ENCODE results near the gene CPZ. TPM values are rescaled to one million over a fixed set of nuclear protein-coding genes. Genes with fewer than 3 reads are reported as not detected.
A peak's percentile ranks its signal among the peaks of the same experiment; 100 is the strongest.

Gene CPZ
- total RNA-seq (1 to 10 TPM; 3.8 to 10.0 TPM), polyA plus RNA-seq (under 1 TPM; 0.13 to 0.82 TPM)
- long read RNA-seq, donor 1, transcript CPZ-202 (11 exons, 2,267 nt), result major isoform, 17 of 32 reads
- long read RNA-seq, donor 1, transcript CPZ-201 (10 exons, 2,136 nt), result minor isoform, 7 of 32 reads
- long read RNA-seq, donor 1, partial matches to known transcripts, result 5 of 32 reads
- long read RNA-seq, donor 1, other reads (novel, unspliced or antisense), result 2 of 32 reads
- long read RNA-seq, donor 2, partial matches to known transcripts, result 5 of 7 reads
- long read RNA-seq, donor 2, other reads (novel, unspliced or antisense), result 0 of 7 reads

- Histone ChIP-seq H3K27me3 (ENCODE audit: control insufficient read depth in 1 of 2, insufficient read depth in 2 of 2, low read length in 1 of 2) (no peaks in the 10 kb centered on the region), H3K4me1 (ENCODE audit: control insufficient read depth in 1 of 2, insufficient read depth in 2 of 2, low read length in 2 of 2) (no peaks in the 10 kb centered on the region), H3K27ac (ENCODE audit: low read depth in 1 of 2, low read length in 2 of 2) (no peak within 1 kb of the TSS), H3K9me3 (ENCODE audit: control insufficient read depth, low read length) (no peaks in the 10 kb centered on the region), H3K36me3 (ENCODE audit: control insufficient read depth in 1 of 2, insufficient read depth in 2 of 2, low read length in 1 of 2) (no peaks in the 10 kb centered on the region), H3K4me3 (ENCODE audit: low read length in 2 of 2) (no peak within 1 kb of the TSS)
- intact Hi-C loops (cut with DNase I), result loop anchor here in 1 of 2 donors (10.0 kb wide), 1 partner anchor 348 kb away; no protein-coding TSS in a partner anchor
- ATAC-seq (ENCODE audit: low FRiP score) (no peak), DNase-seq (peak; percentile 46 to 77)
- WGBS, 2 donors, result 5% methylated on average over 52 to 58 of the region's 58 CpGs
Measured at GRCh38 chr4:8592366-8593263, at the start of gene CPZ. TSS of gene CPZ (plus strand) at chr4:8592765. CDS start at chr4:8592834, 69 bp downstream.

GRCh38 chr4:8542776-8543525, 49.6 kb upstream of the CPZ start:
- no peaks in the 10 kb centered on the region for H3K4me1 ChIP-seq (ENCODE audit: control insufficient read depth in 1 of 2, insufficient read depth in 2 of 2, low read length in 2 of 2)
- intact Hi-C loops (cut with DNase I), result no loop called here
- ATAC-seq (ENCODE audit: low FRiP score) (no peak), DNase-seq (no peak)
- no peak overlapping the region for H3K27ac ChIP-seq (ENCODE audit: low read depth in 1 of 2, low read length in 2 of 2)
- no peak overlapping the region for H3K4me3 ChIP-seq (ENCODE audit: low read length in 2 of 2)
- H3K9me3 ChIP-seq (ENCODE audit: control insufficient read depth, low read length), result no peaks in the 10 kb centered on the region
- H3K27me3 ChIP-seq (ENCODE audit: control insufficient read depth in 1 of 2, insufficient read depth in 2 of 2, low read length in 1 of 2), result no peaks in the 10 kb centered on the region
- no peaks in the 10 kb centered on the region for H3K36me3 ChIP-seq (ENCODE audit: control insufficient read depth in 1 of 2, insufficient read depth in 2 of 2, low read length in 1 of 2)
- 91 to 93% methylated on average over 16 of the region's 16 CpGs for WGBS, 2 donors

- H3K36me3 ChIP-seq (ENCODE audit: control insufficient read depth in 1 of 2, insufficient read depth in 2 of 2, low read length in 1 of 2), result no peaks in the 10 kb centered on the region
- no peak overlapping the region for H3K4me3 ChIP-seq (ENCODE audit: low read length in 2 of 2)
- H3K27me3 ChIP-seq (ENCODE audit: control insufficient read depth in 1 of 2, insufficient read depth in 2 of 2, low read length in 1 of 2), result no peaks in the 10 kb centered on the region
- intact Hi-C loops (cut with DNase I), result no loop called here
- ATAC-seq (ENCODE audit: low FRiP score) (no peak), DNase-seq (no peak)
- 96 to 97% methylated on average over 10 of the region's 10 CpGs for WGBS, 2 donors
- H3K27ac ChIP-seq (ENCODE audit: low read depth in 1 of 2, low read length in 2 of 2), result no peak overlapping the region
- H3K4me1 ChIP-seq (ENCODE audit: control insufficient read depth in 1 of 2, insufficient read depth in 2 of 2, low read length in 2 of 2), result no peaks in the 10 kb centered on the region
- H3K9me3 ChIP-seq (ENCODE audit: control insufficient read depth, low read length), result no peaks in the 10 kb centered on the region
Measured at GRCh38 chr4:8543623-8544022, 48.9 kb upstream of the CPZ start.

GRCh38 chr4:8544282-8544681, 48.3 kb upstream of the CPZ start:
- ATAC-seq (ENCODE audit: low FRiP score) (no peak), DNase-seq (peak in 1 of 2 donors; percentile 19)
- H3K4me3 ChIP-seq (ENCODE audit: low read length in 2 of 2), result no peak overlapping the region
- H3K9me3 ChIP-seq (ENCODE audit: control insufficient read depth, low read length), result no peaks in the 10 kb centered on the region
- H3K4me1 ChIP-seq (ENCODE audit: control insufficient read depth in 1 of 2, insufficient read depth in 2 of 2, low read length in 2 of 2), result no peaks in the 10 kb centered on the region
- H3K36me3 ChIP-seq (ENCODE audit: control insufficient read depth in 1 of 2, insufficient read depth in 2 of 2, low read length in 1 of 2), result no peaks in the 10 kb centered on the region
- H3K27me3 ChIP-seq (ENCODE audit: control insufficient read depth in 1 of 2, insufficient read depth in 2 of 2, low read length in 1 of 2), result no peaks in the 10 kb centered on the region
- H3K27ac ChIP-seq (ENCODE audit: low read depth in 1 of 2, low read length in 2 of 2), result no peak overlapping the region
- WGBS, 2 donors, result 89 to 93% methylated on average over 3 of the region's 3 CpGs
- intact Hi-C loops (cut with DNase I), result no loop called here

- no peaks in the 10 kb centered on the region for H3K36me3 ChIP-seq (ENCODE audit: control insufficient read depth in 1 of 2, insufficient read depth in 2 of 2, low read length in 1 of 2)
- DNase-seq, result peak in 1 of 2 donors; percentile 73
- no peak for ATAC-seq (ENCODE audit: low FRiP score)
Measured at GRCh38 chr4:8544741-8545438, 47.7 kb upstream of the CPZ start.

GRCh38 chr4:8545439-8545765, 47.2 kb upstream of the CPZ start:
- whole genome bisulfite sequencing, 2 donors, result 86 to 87% methylated on average over 9 of the region's 9 CpGs
- Histone ChIP-seq H3K36me3 (ENCODE audit: control insufficient read depth in 1 of 2, insufficient read depth in 2 of 2, low read length in 1 of 2) (no peaks in the 10 kb centered on the region), H3K27ac (ENCODE audit: low read depth in 1 of 2, low read length in 2 of 2) (no peak overlapping the region), H3K9me3 (ENCODE audit: control insufficient read depth, low read length) (no peaks in the 10 kb centered on the region), H3K4me1 (ENCODE audit: control insufficient read depth in 1 of 2, insufficient read depth in 2 of 2, low read length in 2 of 2) (no peaks in the 10 kb centered on the region), H3K27me3 (ENCODE audit: control insufficient read depth in 1 of 2, insufficient read depth in 2 of 2, low read length in 1 of 2) (no peaks in the 10 kb centered on the region), H3K4me3 (ENCODE audit: low read length in 2 of 2) (no peak overlapping the region)
- no peak for DNase-seq
- ATAC-seq (ENCODE audit: low FRiP score), result no peak
- intact Hi-C loops (cut with DNase I), result loop anchor here in 1 of 2 donors (5.0 kb wide), 1 partner anchor 78 kb away; no protein-coding TSS in a partner anchor

More at GRCh38 chr4:8544741-8545438, 47.7 kb upstream of the CPZ start:
- intact Hi-C loops (cut with DNase I), result loop anchor here in 1 of 2 donors (5.0 kb wide), 1 partner anchor 78 kb away; no protein-coding TSS in a partner anchor
- 59% methylated on average over 32 of the region's 32 CpGs for WGBS, 2 donors
- Histone ChIP-seq H3K27ac (ENCODE audit: low read depth in 1 of 2, low read length in 2 of 2) (no peak overlapping the region), H3K27me3 (ENCODE audit: control insufficient read depth in 1 of 2, insufficient read depth in 2 of 2, low read length in 1 of 2) (no peaks in the 10 kb centered on the region), H3K4me3 (ENCODE audit: low read length in 2 of 2) (no peak overlapping the region), H3K9me3 (ENCODE audit: control insufficient read depth, low read length) (no peaks in the 10 kb centered on the region), H3K4me1 (ENCODE audit: control insufficient read depth in 1 of 2, insufficient read depth in 2 of 2, low read length in 2 of 2) (no peaks in the 10 kb centered on the region)

GRCh38 chr4:8546766-8547107, 45.8 kb upstream of the CPZ start:
- DNase-seq (peak in 1 of 2 donors; percentile 24), ATAC-seq (ENCODE audit: low FRiP score) (no peak)
- intact Hi-C loops (cut with DNase I), result loop anchor here (1.0 to 5.0 kb wide), 2 partner anchors 78 to 79 kb away; no protein-coding TSS in a partner anchor
- H3K4me3 ChIP-seq (ENCODE audit: low read length in 2 of 2), result no peak overlapping the region
- H3K4me1 ChIP-seq (ENCODE audit: control insufficient read depth in 1 of 2, insufficient read depth in 2 of 2, low read length in 2 of 2), result no peaks in the 10 kb centered on the region
- H3K27me3 ChIP-seq (ENCODE audit: control insufficient read depth in 1 of 2, insufficient read depth in 2 of 2, low read length in 1 of 2), result no peaks in the 10 kb centered on the region
- H3K27ac ChIP-seq (ENCODE audit: low read depth in 1 of 2, low read length in 2 of 2), result no peak overlapping the region
- no peaks in the 10 kb centered on the region for H3K36me3 ChIP-seq (ENCODE audit: control insufficient read depth in 1 of 2, insufficient read depth in 2 of 2, low read length in 1 of 2)
- 81 to 82% methylated on average over 8 of the region's 8 CpGs for WGBS, 2 donors
- H3K9me3 ChIP-seq (ENCODE audit: control insufficient read depth, low read length), result no peaks in the 10 kb centered on the region

All from aorta (tissue), 5 donors.